K562 (cell line): ENCODE results near the gene TBL1XR1. TPM values are rescaled to one million over a fixed set of nuclear protein-coding genes. Genes with fewer than 3 reads are reported as not detected.
A peak's percentile ranks its signal among the peaks of the same experiment; 100 is the strongest.
"Not testable (repeated sequence)": the region's sequence is repeated elsewhere in the genome, so short reads cannot be mapped to it uniquely, and the experiment has no call there.

Experiments
- ATAC-seq: fragments of 200-7000 bp; cut with Tn5 transposase; 3 replicates; pipeline ENCODE4 v1.9.1; 2020; ENCODE audit warnings: moderate library complexity
- BruUV-seq: library from RNA; stranded (reverse); fragments of 400-500 nt; replicated peaks from 2 replicates; lab custom pipeline; 2021; lab: Mats Ljungman, UMichigan
- CTCF ChIA-PET: fragments of 300-600 bp; formaldehyde crosslinking; extraction: SDS; loops from one replicate; lab custom pipeline; 2021; ENCODE audit warnings: low intra/inter-chr PET ratio; lab: Yijun Ruan, JAX
- POLR2A ChIA-PET: fragments of 300-600, 350-650 bp; sonication (Branson Sonifier 250); formaldehyde crosslinking; extraction: SDS; loops from one replicate; lab custom pipeline; 2021; ENCODE audit warnings: antibody characterized with exemption, inconsistent platforms; lab: Yijun Ruan, JAX
- DNase-seq, 4 experiments: peaks; one replicate each; pipeline versions ENCODE4 v3.0.0 to v3.0.0-alpha.2; 2011 to 2018; ENCODE audit warnings: low spot score in 3 of 4, mixed read lengths in 3 of 4; ENCODE audit errors: extremely low read depth in 1 of 4
- FAIRE-seq: peaks from 2 replicates; lab custom pipeline; 2011; peaks lifted over from hg19 to GRCh38; lab: Jason Lieb, UNC
- H2AFZ ChIP-seq: 2 replicates; pipeline ENCODE4 v1.6.0; 2011; ENCODE audit warnings: low read depth, low read length, control low read depth, inconsistent platforms
- H3K27ac ChIP-seq: fragments of 200-600 bp; 3 replicates; pipeline ENCODE4 v1.8.0; 2011; ENCODE audit warnings: low read depth, mild to moderate bottlenecking, control low read depth, inconsistent platforms, low read length, moderate library complexity, mixed read lengths; ENCODE audit errors: extremely low read depth
- H3K27me3 ChIP-seq, 2 experiments: fragments of 300-600 bp in 1 of 2; 2 replicates in 1 of 2; 3 replicates in 1 of 2; pipeline versions ENCODE4 v1.6.0 to v1.8.0; 2011; ENCODE audit warnings: inconsistent platforms in 2 of 2, low read length in 2 of 2, mild to moderate bottlenecking in 1 of 2, mixed read lengths in 1 of 2, moderate library complexity in 1 of 2; ENCODE audit not compliant: control insufficient read depth in 2 of 2, insufficient read depth in 2 of 2
- H3K36me3 ChIP-seq: fragments of 300-600 bp; 3 replicates; pipeline ENCODE4 v1.8.0; 2011; ENCODE audit warnings: mild to moderate bottlenecking, low read length, inconsistent platforms; ENCODE audit not compliant: control insufficient read depth, insufficient read depth
- H3K4me1 ChIP-seq, 2 experiments: fragments of 200-600 bp in 1 of 2; replicated peaks in 1 of 2; 2 replicates in 1 of 2; 3 replicates in 1 of 2; pipeline versions ENCODE4 v1.5.1 to v1.8.0; 2011; ENCODE audit warnings: inconsistent platforms in 2 of 2, low read length in 2 of 2, mild to moderate bottlenecking in 1 of 2, mixed read lengths in 1 of 2, moderate library complexity in 1 of 2; ENCODE audit not compliant: control insufficient read depth in 2 of 2, insufficient read depth in 2 of 2
- H3K4me2 ChIP-seq: 2 replicates; pipeline ENCODE4 v1.6.1; 2011; ENCODE audit warnings: low read length, control low read depth, inconsistent platforms, mixed read lengths; ENCODE audit not compliant: insufficient read depth
- H3K4me3 ChIP-seq: fragments of 200-600 bp; sonication (generic), shearing (Covaris generic); 2 replicates; pipeline ENCODE4 v1.5.1; 2016; ENCODE audit warnings: control low read depth, inconsistent platforms
- H3K79me2 ChIP-seq: fragments of 200-600 bp; 3 replicates; pipeline ENCODE4 v1.8.0; 2011; ENCODE audit warnings: low read length, inconsistent platforms; ENCODE audit not compliant: control insufficient read depth, insufficient read depth
- H3K9ac ChIP-seq, 2 experiments: 2 replicates each; pipeline versions ENCODE4 v1.6.0 to v1.6.1; 2011; ENCODE audit warnings: low read depth in 2 of 2, low read length in 2 of 2, control low read depth in 1 of 2, inconsistent platforms in 1 of 2, mild to moderate bottlenecking in 1 of 2, mixed read lengths in 1 of 2; ENCODE audit not compliant: insufficient read depth in 1 of 2
- H3K9me1 ChIP-seq: one replicate; pipeline ENCODE4 v1.6.0; 2011; ENCODE audit warnings: inconsistent platforms, mild to moderate bottlenecking, low read length, moderate library complexity; ENCODE audit not compliant: control insufficient read depth, insufficient read depth
- H3K9me3 ChIP-seq: replicated peaks from 2 replicates; pipeline ENCODE4 v1.5.1; 2011; ENCODE audit warnings: low read depth, low read length, inconsistent platforms; ENCODE audit not compliant: control insufficient read depth, insufficient read depth
- H4K20me1 ChIP-seq: replicated peaks from 2 replicates; pipeline ENCODE4 v1.6.1; 2011; ENCODE audit warnings: low read length, inconsistent platforms, mixed read lengths; ENCODE audit not compliant: control insufficient read depth, insufficient read depth
- CBFA2T3 ChIP-seq: fragments of 450-650 bp; IDR thresholded peaks from 2 replicates; pipeline ENCODE4 v1.6.1; 2017
- CEBPB ChIP-seq: fragments of 450-650 bp; IDR thresholded peaks from 2 replicates; pipeline ENCODE4 v1.6.1; 2016; ENCODE audit warnings: missing genetic modification characterization, missing compliant biosample characterization
- CEBPG ChIP-seq, 3 experiments: fragments of 200-800 bp in 1 of 3; sonication (Bioruptor generic) in 1 of 3; sonication (generic) in 1 of 3; formaldehyde crosslinking in 1 of 3; IDR thresholded peaks in 2 of 3; conservative IDR thresholded peaks in 1 of 3; 2 replicates each; pipeline versions ENCODE4 v1.6.1 to v1.8.0; 2016 to 2022; ENCODE audit warnings: missing compliant biosample characterization in 2 of 3, missing genetic modification characterization in 2 of 3, mild to moderate bottlenecking in 1 of 3, missing genetic modification reagents in 1 of 3
- KDM1A ChIP-seq, 2 experiments: fragments of 450-650 bp; IDR thresholded peaks; 2 replicates each; pipeline ENCODE4 v1.6.1; 2016; ENCODE audit warnings: mild to moderate bottlenecking in 2 of 2
- WGBS: fragments of 100-300 bp; shearing (Covaris generic); methylation state at CpG from one replicate; pipeline ENCODE4 v1.1.6; 2016; ENCODE audit warnings: low coverage, mixed read lengths; ENCODE audit not compliant: insufficient coverage; ENCODE audit errors: missing lambda C conversion rate; 5-methylcytosine and 5-hydroxymethylcytosine counted together
- in situ Hi-C: fragments of 300-500 bp; cut with MboI; formaldehyde crosslinking; loops from 4 replicates; pipeline ENCODE4 v1.15.0; 2018; ENCODE audit warnings: inconsistent platforms, mixed read lengths
- intact Hi-C: fragments of 100-400 bp; cut with micrococcal nuclease; formaldehyde crosslinking; loops from 2 replicates; pipeline ENCODE4 v1.14.2; 2022
- polyA plus RNA-seq, 8 experiments: library from polyadenylated mRNA; depleted of rRNA in 4 of 8; stranded (reverse) in 5 of 8; unstranded in 3 of 8; fragments of >200 nt; fragmentation: Nextera tagmentation in 2 of 8; fragmentation: Illumina TruSeq in 1 of 8; extraction: Ambion mirVana in 2 of 8; extraction: Trizol in 1 of 8; gene quantifications; 2 replicates each; pipeline versions ENCODE4 v1.2.1 to v1.2.3, GENCODE V29; 2011 to 2014; ENCODE audit warnings: inconsistent platforms in 1 of 8, missing spikeins in 1 of 8
- total RNA-seq, 7 experiments: library from RNA; depleted of rRNA in 6 of 7; stranded (reverse); fragments of >200 nt in 6 of 7; fragmentation: Illumina TruSeq in 2 of 7; extraction: Trizol in 2 of 7; gene quantifications; 2 replicates each; pipeline versions ENCODE4 v1.2.1 to v1.2.3, GENCODE V29; 2011 to 2021; ENCODE audit warnings: low replicate concordance in 1 of 7

TBL1XR1 gene
- total and polyA plus RNA-seq, 9 of the 15 experiments (the other 6 are each of a cell fraction or from before 2014, with no cell fraction given), result 19.6 to 171 (median 83.3) TPM

DNA sequence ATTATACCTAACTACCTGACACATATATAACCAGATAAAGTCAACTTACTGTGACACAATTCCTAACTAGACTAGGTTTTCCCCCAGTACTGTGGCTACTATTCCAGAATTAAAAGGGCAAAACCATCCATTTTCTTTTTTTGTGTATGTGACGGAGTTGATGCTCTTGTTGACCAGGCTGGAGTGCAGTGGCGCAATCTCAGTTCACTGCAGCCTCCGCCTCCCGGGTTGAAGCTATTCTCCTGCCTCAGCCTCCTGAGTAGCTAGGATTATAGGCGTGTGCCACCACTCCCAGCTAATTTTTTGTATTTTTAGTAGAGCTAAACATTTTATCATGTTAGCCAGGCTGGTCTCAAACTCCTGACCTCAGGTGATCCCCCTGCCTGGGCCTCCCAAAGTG is 7.1 kb downstream of the TBL1XR1 start:
- H3K4me3 ChIP-seq; H3K27me3 ChIP-seq; H3K27ac ChIP-seq; DNase-seq; ATAC-seq; BruUV-seq; H2AFZ ChIP-seq; H3K9ac ChIP-seq; H3K4me2 ChIP-seq; H3K9me3 ChIP-seq; CTCF ChIA-PET; H3K9me1 ChIP-seq; FAIRE-seq; TF ChIP-seq CEBPG (tag; conservative IDR thresholded peaks at IDR 0.05 in 1 of 2, IDR thresholded peaks at IDR 0.05 in 1 of 2): not testable (repeated sequence)
- intact Hi-C loops, result loop anchor here (5.0 to 10.0 kb wide), 2 partner anchors 123 to 285 kb away; no protein-coding TSS in a partner anchor
- Histone ChIP-seq H4K20me1 (peaks cover 31% of the 10 kb centered on the region), H3K36me3 (peaks cover 24% of the 10 kb centered on the region), H3K79me2 (peaks cover 100% of the 10 kb centered on the region), H3K4me1 (peaks cover 11 to 33% of the 10 kb centered on the region in 2 experiments; a peak in 4 of 5 replicates)
- in situ Hi-C loops, result loop anchor here (10.0 kb wide), 1 partner anchor 135 kb away; no protein-coding TSS in a partner anchor
- peak; percentile 68 for TF ChIP-seq CEBPB
- TF ChIP-seq CEBPG (CRISPR knock-in tag; IDR thresholded peaks at IDR 0.05), result 0 out of 2 replicates have a peak, but pooled peaks have one; percentile 29
- TF ChIP-seq KDM1A (IDR thresholded peaks at IDR 0.05), result peak in 1 of 2 experiments; percentile 39; a peak in 1 of 4 replicates
- peak; percentile 33; the same call in 1 of the 2 replicates for TF ChIP-seq CBFA2T3
- WGBS, result 72% methylated on average over 5 of the region's 5 CpGs
- POLR2A ChIA-PET, result interaction anchor here (0.6 to 2.5 kb wide), 3 partner anchors 10 to 1269 kb away, joined by 3 to 13 read pairs (median 6); no protein-coding TSS in a partner anchor

DNA sequence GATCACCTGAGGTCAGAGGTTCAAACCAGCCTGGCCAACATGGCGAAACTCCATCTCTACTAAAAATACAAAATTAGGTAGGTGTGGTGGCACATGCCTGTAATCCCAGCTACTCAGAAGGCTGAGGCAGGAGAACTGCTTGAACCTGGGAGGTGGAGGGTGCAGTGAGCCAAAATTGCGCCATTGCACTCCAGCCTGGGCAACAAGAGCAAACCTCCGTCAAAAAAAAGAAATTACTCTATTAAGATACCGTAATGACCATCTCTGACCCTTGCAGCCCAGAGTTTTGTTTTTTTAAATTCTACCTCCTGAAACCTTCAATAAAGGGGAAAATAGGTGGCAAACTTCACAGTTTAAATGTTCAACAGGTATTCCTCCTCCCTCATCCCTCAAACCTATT is 9.0 kb downstream of the TBL1XR1 start:
- peaks cover 100% of the 10 kb centered on the region for H3K79me2 ChIP-seq
- H3K9ac ChIP-seq, H3K27ac ChIP-seq, CTCF ChIA-PET, FAIRE-seq, ATAC-seq, in situ Hi-C loops, H3K9me1 ChIP-seq, H3K4me2 ChIP-seq, H3K9me3 ChIP-seq, H3K4me3 ChIP-seq, H2AFZ ChIP-seq, BruUV-seq, DNase-seq, H3K27me3 ChIP-seq: not testable (repeated sequence)
- peaks cover 45% of the 10 kb centered on the region for H4K20me1 ChIP-seq
- POLR2A ChIA-PET, result interaction anchor here (1.1 to 2.5 kb wide), 3 partner anchors 8 to 10 kb away, joined by 3 to 13 read pairs (median 4); partner anchors contain the start of gene TBL1XR1
- intact Hi-C loops, result loop anchor here (10.0 kb wide), 1 partner anchor 224 kb away; no protein-coding TSS in a partner anchor
- 98% methylated on average over 4 of the region's 4 CpGs for WGBS
- H3K36me3 ChIP-seq, result peaks cover 17% of the 10 kb centered on the region; the same call in 2 of the 3 replicates
- H3K4me1 ChIP-seq, result peaks cover 12 to 31% of the 10 kb centered on the region in 2 experiments; a peak in 4 of 5 replicates
